GM18526 (cell line): ENCODE measurements around the gene NPR3.

Experiments used
- POLR2A ChIP-seq: IDR thresholded peaks from 3 replicates; pipeline ENCODE4 v1.6.1; 2011; ENCODE audit not compliant: insufficient read length; ENCODE audit errors: extremely low read depth

Gene NPR3

DNA sequence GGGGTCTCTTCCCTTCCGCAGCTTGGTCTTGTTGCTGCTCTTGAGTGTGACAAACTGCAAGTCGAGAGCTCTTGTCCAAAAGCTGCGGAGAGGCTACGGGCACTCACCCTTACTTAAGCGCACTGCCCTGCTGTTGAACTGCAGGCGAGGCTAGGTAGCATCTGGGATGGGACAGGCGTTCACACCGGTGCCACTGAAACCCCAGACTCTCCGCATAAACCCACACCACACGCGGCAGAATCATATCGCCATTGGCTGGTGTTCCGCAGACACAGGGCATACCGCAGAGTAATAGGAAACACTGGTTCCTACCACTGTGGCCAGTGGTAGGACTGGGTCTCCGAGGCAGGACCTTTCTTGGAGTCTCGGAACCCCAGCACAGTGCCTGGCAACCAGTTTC lies 2.2 kb upstream of the NPR3 start:
- TF ChIP-seq POLR2A = no peak

DNA sequence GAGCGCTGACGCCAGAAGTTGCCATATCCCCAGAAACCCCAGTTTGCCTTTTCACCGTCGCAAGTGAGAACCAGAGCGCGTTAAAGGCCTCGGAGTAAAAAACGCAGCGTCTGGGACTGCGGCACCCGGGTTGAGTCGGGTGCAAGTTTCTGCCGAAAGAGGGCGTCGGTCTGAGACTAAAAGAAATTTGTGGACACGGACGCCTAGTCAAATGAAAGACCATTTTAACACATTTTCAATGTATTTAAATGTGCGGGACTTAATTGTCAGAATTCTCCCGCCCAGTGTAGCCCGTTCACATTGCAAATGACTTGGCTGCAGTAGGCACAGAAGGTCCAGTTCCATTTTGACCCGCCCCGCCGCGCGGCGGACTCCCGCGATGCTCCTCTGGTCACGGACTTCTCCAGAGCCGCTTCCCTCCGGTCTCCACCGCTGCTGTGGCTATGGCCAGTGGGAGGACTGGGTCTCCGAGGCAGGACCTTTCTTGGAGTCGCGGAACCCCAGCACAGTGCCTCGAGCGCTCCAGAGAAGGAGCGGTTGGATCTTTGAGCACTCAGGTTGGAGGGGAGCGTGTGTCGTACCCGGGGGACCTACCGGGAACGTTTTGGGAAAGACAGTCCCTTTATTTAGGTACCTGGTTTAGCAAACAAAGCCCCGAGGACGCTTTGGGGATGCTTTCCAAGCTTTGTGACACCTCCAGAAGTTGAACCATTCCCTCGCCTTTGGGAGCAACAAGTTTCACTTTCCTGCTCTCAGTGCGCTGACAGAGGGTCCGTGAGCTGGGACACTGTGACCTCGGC lies 1.2 kb upstream of the NPR3 start:
- TF ChIP-seq POLR2A = no peak

DNA sequence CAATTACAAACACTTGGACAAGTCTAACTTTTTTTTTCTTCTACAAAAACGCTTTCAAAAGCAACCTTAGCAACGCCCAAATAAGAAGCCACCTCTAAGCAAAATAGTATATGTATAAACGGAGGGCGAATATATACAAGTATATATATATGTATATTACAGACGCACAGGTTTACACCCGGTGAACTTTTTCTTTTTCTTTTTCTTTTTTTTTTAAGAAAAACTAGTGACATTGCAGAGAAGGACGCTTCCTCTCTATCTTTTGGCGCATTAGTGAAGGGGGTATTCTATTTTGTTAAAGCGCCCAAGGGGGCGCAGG lies 200 bp downstream of the NPR3 start:
- TF ChIP-seq POLR2A = no peak

DNA sequence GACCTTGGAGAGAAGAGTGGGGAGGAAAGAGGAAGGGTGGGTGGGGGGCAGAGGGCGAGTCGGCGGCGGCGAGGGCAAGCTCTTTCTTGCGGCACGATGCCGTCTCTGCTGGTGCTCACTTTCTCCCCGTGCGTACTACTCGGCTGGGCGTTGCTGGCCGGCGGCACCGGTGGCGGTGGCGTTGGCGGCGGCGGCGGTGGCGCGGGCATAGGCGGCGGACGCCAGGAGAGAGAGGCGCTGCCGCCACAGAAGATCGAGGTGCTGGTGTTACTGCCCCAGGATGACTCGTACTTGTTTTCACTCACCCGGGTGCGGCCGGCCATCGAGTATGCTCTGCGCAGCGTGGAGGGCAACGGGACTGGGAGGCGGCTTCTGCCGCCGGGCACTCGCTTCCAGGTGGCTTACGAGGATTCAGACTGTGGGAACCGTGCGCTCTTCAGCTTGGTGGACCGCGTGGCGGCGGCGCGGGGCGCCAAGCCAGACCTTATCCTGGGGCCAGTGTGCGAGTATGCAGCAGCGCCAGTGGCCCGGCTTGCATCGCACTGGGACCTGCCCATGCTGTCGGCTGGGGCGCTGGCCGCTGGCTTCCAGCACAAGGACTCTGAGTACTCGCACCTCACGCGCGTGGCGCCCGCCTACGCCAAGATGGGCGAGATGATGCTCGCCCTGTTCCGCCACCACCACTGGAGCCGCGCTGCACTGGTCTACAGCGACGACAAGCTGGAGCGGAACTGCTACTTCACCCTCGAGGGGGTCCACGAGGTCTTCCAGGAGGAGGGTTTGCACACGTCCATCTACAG lies 760 bp downstream of the NPR3 start:
- TF ChIP-seq POLR2A = no peak

DNA sequence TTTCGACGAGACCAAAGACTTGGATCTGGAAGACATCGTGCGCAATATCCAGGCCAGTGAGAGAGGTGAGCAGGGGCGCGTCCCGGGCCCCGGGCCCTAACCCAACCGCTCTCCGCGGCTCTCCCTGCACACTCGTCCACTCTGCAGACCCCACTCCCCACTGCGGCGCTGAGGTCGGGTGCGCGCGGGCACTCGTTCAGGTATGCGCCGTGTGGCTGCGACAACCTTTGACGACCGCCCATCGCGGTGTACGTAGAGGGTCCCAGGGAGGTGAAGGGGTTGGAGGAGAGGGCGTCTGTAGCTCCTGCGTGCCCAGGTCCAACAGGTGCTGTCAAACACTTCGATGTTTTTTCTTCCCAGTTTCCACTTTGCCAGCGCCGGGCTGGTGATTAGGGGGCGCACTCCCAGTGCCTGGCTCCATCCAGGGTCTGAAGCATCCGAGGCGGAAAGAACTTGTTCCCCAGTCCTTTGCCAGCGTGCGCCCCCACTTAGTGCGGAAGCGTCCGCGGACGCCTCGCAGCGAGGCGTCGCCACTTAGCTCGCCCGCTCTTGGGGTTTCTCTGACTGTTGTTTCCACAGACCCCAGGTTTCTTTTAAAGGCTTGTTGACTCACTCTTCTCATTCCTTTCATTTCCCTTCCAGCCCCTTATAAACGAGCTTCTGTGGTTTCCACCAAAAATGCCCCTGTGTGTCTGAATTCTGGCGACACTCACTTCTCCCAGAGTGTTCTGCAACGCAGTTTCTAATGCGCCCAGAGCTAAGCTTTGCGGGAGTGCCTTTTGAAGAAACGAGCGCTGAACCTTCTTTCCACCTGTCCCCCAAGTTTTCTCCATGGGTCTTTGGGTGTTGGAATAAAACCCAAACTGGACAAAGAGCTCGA lies 1.6 kb downstream of the NPR3 start:
- no peak for TF ChIP-seq POLR2A

DNA sequence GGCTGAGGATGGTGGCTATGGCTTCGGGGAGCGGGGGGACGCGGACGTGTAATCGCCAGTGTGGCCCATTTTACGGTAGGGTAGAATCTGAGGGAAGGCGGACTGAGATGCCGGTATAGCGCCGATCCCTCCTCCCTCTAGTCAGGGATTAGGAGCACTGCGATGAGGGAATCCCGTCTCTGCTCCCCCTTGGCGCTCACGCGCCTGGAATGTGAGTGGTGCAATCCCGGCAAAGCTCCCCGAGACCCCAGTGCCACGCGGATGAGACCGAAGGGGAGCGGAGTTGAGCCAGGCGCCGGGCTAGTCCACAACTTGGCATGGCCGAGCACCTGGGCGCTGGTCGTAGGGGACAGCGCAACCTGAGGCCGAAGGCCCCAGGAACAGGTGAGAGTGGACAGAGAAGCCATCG lies 2.2 kb downstream of the NPR3 start:
- TF ChIP-seq POLR2A = no peak

DNA sequence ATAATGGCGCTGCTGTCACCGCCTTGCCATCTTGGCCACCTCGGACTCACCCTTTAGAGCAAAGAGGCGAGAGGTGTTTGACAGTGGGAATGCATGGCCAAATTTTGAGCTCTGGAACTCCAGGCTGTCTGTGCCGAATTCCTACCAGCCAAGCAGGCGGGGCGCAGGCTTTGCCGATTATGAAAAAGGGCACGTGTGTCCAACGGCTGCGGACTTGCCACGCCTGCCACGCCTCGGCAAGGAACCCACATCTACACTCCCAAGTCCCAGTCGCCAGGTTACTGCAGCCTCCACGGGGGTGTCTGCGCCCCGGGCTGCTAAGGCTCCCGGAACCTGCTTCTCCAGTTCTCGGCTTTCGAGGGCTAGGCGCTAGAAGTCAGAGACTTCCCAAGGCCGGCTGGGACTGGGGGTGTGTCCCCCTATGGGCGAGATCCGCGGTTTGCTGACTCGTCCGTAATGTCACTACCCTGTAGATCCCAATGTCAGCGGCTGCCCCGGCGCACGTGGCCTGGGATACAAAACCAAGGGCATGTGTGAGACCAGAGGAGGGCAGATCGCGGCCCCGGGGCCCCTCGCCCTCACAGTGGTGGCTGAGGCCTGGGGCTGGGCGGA lies 2.8 kb downstream of the NPR3 start:
- TF ChIP-seq POLR2A = no peak

DNA sequence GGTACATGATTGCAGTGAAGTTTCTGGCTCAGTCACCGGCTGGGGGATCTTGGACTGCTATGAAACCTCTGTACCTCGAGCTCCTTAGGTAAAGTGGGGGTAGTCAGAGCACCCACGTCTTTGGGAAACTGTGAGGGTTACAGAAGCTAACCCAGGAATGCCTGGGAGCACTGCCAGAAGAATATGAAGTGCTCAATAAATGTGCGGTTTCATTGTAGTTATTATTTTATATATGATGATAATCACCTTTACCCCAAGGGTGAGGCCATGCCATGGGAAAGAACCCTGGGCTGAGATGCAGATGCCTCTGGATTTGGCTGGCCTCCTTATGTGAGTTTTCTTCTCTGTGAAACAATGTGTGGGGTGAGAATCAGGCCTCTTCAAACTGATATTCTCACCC lies 3.7 kb downstream of the NPR3 start:
- TF ChIP-seq POLR2A = no peak

DNA sequence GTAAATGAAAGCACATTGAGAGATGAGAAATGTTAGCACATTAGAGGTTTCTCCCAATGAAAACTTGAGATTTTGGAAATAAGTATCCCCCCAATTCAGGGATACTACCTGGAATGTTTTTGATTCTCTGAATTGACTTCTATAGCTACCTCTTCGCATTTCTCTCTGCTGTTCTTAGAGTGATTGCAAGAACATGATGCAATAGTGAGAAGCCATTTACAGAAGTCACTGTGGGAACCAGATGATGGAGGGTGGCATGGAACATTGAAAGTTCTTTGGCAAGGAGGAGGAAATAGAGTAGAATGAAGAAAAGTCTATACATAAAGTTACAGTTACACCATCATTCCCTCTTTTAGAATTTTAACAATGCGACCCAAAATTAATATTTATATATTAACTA lies 9.2 kb downstream of the NPR3 start:
- no peak for TF ChIP-seq POLR2A

DNA sequence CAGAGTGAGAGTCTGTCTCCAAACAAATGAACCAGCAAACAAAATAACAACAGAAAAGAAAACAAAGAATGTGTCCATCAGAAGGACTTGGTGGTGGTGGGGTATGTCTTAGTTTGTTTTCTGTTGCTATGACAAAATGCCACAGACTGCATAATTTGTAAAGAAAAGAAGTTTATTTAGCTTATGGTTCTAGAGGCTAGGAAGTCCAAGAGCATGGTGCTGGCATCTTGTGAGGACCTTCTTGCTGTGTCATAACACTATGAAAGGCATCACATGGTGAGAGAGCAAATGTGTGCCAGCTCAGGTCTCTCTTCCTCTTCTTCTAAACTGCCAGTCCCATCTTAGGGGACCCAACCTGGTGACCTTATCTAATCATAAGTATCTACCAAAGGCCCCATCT lies 10.5 kb downstream of the NPR3 start:
- no peak for TF ChIP-seq POLR2A

DNA sequence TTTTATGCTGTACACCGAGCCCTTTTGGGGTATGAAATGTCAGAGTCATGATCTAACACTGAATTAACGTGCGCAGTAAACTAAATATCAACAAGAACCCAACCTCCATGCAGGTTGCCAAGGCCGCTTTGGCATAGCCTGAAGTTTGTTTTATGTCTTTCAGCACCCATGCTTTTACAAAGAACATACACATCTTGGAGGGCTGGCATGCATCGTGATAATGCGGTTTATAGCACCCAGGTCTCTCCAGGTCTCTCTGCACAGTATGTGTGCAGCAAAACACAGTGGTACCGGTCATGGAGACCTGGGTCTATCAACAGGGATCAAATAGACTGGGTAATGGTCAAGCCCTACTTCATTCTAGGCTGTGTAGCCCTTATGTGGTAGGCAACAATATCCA lies 11.8 kb downstream of the NPR3 start:
- TF ChIP-seq POLR2A = no peak

DNA sequence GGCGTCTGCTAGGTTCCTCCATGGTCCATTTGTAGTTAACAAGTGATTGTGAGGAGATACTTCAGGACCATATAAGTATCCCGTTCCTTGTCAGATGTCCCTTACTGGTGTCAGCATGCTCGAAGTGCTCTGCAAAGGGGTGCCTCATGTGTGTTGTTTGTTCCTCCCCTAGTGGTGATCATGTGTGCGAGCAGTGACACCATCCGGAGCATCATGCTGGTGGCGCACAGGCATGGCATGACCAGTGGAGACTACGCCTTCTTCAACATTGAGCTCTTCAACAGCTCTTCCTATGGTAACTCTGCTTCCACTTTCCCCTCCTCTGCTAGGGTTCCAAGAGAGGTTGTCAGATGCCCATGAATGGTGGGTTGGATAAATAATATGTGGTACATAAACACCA lies 13.4 kb downstream of the NPR3 start:
- no peak for TF ChIP-seq POLR2A

DNA sequence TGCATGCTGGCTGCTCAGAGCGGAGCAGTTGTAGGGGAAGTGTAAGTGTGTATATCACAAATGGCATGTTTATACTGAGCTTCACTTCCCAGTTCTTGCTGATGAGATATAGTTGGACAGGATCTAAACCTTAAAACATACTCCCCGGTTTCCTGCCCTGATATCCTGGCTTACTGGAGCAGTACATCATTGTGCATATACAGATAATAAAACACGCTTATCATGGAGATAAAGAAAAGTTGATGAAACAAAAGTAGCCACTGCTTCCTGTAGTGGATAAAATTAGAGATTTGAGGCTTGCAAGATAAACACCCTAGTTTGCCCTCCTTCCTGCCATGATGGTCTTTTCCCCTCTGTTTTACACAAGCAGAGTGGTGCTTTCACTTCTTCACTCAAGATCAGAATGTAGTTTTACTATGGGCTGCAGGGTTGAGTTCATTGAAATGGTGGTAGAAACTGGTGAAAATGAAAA lies 15.0 kb downstream of the NPR3 start:
- TF ChIP-seq POLR2A = no peak

DNA sequence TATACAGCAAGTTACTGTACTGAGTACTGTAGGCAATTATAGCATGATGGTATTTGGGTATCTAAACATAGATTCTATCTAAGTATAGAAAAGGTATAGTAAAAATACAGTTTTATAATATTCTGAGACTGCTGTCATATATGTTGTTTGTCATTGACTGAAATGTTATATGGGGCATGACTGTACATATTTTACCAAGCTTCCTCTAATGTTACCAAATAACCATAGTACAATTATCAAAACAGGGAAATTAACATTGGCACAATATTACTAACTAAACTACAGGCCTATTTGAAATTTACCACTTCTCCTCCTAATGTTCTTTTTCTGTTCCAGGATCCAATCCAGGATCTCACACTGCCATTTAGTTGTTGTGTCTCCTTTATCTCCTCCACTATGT lies 18.5 kb downstream of the NPR3 start:
- TF ChIP-seq POLR2A = no peak
